ENCODE data around the gene ARMH1.
A peak's percentile ranks its signal among the peaks of the same experiment; 100 is the strongest.
"Not testable (repeated sequence)": the region's sequence is repeated elsewhere in the genome, so short reads cannot be mapped to it uniquely, and the experiment has no call there.

Gene ARMH1

GRCh38 chr1:44644806-44645205 lies 29.7 kb upstream of the ARMH1 start:
- no peak for DNase-seq (ENCODE audit: low read depth in 2 of 2)

- no peak for DNase-seq (ENCODE audit: low read depth in 2 of 2)
Measured at GRCh38 chr1:44645476-44646244, 28.9 kb upstream of the ARMH1 start.

GRCh38 chr1:44646261-44647110 lies 28.0 kb upstream of the ARMH1 start:
- no peak for DNase-seq (ENCODE audit: low read depth in 2 of 2)

GRCh38 chr1:44647896-44648295 lies 26.6 kb upstream of the ARMH1 start:
- no peak for DNase-seq (ENCODE audit: low read depth in 2 of 2)

- no peak for DNase-seq (ENCODE audit: low read depth in 2 of 2)
Measured at GRCh38 chr1:44648529-44649250, 25.8 kb upstream of the ARMH1 start.

- DNase-seq (ENCODE audit: low read depth in 2 of 2) = no peak
Measured at GRCh38 chr1:44649788-44650158, 24.7 kb upstream of the ARMH1 start.

- no peak for DNase-seq (ENCODE audit: low read depth in 2 of 2)
Measured at GRCh38 chr1:44650159-44650831, 24.2 kb upstream of the ARMH1 start.

GRCh38 chr1:44651069-44651468 lies 23.4 kb upstream of the ARMH1 start:
- no peak for DNase-seq (ENCODE audit: low read depth in 2 of 2)

- peak; percentile 39 to 62 for DNase-seq (ENCODE audit: low read depth in 2 of 2)
Measured at GRCh38 chr1:44652445-44653106, 21.9 kb upstream of the ARMH1 start.

- DNase-seq (ENCODE audit: low read depth in 2 of 2) = no peak
Measured at GRCh38 chr1:44653107-44653964, 21.2 kb upstream of the ARMH1 start.

GRCh38 chr1:44654621-44655187 lies 19.8 kb upstream of the ARMH1 start:
- no peak for DNase-seq (ENCODE audit: low read depth in 2 of 2)

- no peak for DNase-seq (ENCODE audit: low read depth in 2 of 2)
Measured at GRCh38 chr1:44655609-44656008, 18.9 kb upstream of the ARMH1 start.

GRCh38 chr1:44659566-44659965 lies 14.9 kb upstream of the ARMH1 start:
- DNase-seq (ENCODE audit: low read depth in 2 of 2) = no peak

GRCh38 chr1:44660176-44660575 lies 14.3 kb upstream of the ARMH1 start:
- DNase-seq (ENCODE audit: low read depth in 2 of 2) = no peak

GRCh38 chr1:44661781-44662682 lies 12.5 kb upstream of the ARMH1 start:
- no peak for DNase-seq (ENCODE audit: low read depth in 2 of 2)

GRCh38 chr1:44662683-44663030 lies 11.9 kb upstream of the ARMH1 start:
- DNase-seq (ENCODE audit: low read depth in 2 of 2) = no peak

- DNase-seq (ENCODE audit: low read depth in 2 of 2) = no peak
Measured at GRCh38 chr1:44663417-44663816, 11.1 kb upstream of the ARMH1 start.

GRCh38 chr1:44664730-44665370 lies 9.7 kb upstream of the ARMH1 start:
- no peak for DNase-seq (ENCODE audit: low read depth in 2 of 2)

- DNase-seq (ENCODE audit: low read depth in 2 of 2) = not testable (repeated sequence)
Measured at GRCh38 chr1:44666719-44667118, 7.8 kb upstream of the ARMH1 start.
